Measurements from ENCODE around the gene ISG15.

- TF ChIP-seq BHLHE40 (IDR thresholded peaks at IDR 0.05; ENCODE audit: borderline replicate concordance) = no peak
- TF ChIP-seq LEF1 (IDR thresholded peaks at IDR 0.05; ENCODE audit: borderline replicate concordance) = no peak
- TF ChIP-seq L3MBTL2 (conservative IDR thresholded peaks at IDR 0.05) = no peak
- no peak for TF ChIP-seq SUZ12 (IDR thresholded peaks at IDR 0.05)
- no peak for TF ChIP-seq HDGF (IDR thresholded peaks at IDR 0.05; ENCODE audit: borderline replicate concordance)
- no peak for TF ChIP-seq TARDBP (IDR thresholded peaks at IDR 0.05)
- TF ChIP-seq, protein P1, sequence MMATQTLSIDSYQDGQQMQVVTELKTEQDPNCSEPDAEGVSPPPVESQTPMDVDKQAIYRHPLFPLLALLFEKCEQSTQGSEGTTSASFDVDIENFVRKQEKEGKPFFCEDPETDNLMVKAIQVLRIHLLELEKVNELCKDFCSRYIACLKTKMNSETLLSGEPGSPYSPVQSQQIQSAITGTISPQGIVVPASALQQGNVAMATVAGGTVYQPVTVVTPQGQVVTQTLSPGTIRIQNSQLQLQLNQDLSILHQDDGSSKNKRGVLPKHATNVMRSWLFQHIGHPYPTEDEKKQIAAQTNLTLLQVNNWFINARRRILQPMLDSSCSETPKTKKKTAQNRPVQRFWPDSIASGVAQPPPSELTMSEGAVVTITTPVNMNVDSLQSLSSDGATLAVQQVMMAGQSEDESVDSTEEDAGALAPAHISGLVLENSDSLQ (IDR thresholded peaks at IDR 0.05) = no peak
- no peak for TF ChIP-seq FOXA1 (IDR thresholded peaks at IDR 0.05)
- no peak for TF ChIP-seq FOXM1 (IDR thresholded peaks at IDR 0.05; ENCODE audit: borderline replicate concordance)
Observed at GRCh38 chr1:1014799-1015681, 1.7 kb downstream of the ISG15 start.

Measured in HEK293T (cell line).